Uterus (tissue), 2 donors: Measurements from ENCODE around the gene ITPRIPL1.

Experiments used
- POLR2A ChIP-seq, 2 donors: fragments of 450-650 bp; IDR thresholded peaks; one replicate each; pipeline ENCODE4 v1.6.1; 2016; ENCODE audit warnings: antibody characterized with exemption in 2 of 2, mild to moderate bottlenecking in 1 of 2, moderate library complexity in 1 of 2
- TF ChIP-seq, protein P1 (sequence below), 4 experiments: fragments of 200-600 bp in 2 of 4; fragments of 450-650 bp in 2 of 4; sonication (generic) in 2 of 4; IDR thresholded peaks; one replicate each; pipeline ENCODE4 v1.5.1; 2016 to 2019; ENCODE audit warnings: antibody characterized with exemption in 4 of 4, mild to moderate bottlenecking in 2 of 4, moderate library complexity in 1 of 4

GRCh38 chr2:96333708-96334107, 8.6 kb downstream of the ITPRIPL1 start:
- TF ChIP-seq, protein P1, sequence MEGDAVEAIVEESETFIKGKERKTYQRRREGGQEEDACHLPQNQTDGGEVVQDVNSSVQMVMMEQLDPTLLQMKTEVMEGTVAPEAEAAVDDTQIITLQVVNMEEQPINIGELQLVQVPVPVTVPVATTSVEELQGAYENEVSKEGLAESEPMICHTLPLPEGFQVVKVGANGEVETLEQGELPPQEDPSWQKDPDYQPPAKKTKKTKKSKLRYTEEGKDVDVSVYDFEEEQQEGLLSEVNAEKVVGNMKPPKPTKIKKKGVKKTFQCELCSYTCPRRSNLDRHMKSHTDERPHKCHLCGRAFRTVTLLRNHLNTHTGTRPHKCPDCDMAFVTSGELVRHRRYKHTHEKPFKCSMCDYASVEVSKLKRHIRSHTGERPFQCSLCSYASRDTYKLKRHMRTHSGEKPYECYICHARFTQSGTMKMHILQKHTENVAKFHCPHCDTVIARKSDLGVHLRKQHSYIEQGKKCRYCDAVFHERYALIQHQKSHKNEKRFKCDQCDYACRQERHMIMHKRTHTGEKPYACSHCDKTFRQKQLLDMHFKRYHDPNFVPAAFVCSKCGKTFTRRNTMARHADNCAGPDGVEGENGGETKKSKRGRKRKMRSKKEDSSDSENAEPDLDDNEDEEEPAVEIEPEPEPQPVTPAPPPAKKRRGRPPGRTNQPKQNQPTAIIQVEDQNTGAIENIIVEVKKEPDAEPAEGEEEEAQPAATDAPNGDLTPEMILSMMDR (IDR thresholded peaks at IDR 0.05): no peak
- no peak for TF ChIP-seq POLR2A (IDR thresholded peaks at IDR 0.05)
